DMS 273 (cell line): Measurements from ENCODE around the gene RNFT2.
"Not testable (repeated sequence)": the region's sequence is repeated elsewhere in the genome, so short reads cannot be mapped to it uniquely, and the experiment has no call there.

Experiments used
- DNase-seq: peaks from one replicate; lab custom pipeline; 2025; ENCODE audit not compliant: unreplicated experiment; lab: John Stamatoyannopoulos, UW

Gene RNFT2

DNA sequence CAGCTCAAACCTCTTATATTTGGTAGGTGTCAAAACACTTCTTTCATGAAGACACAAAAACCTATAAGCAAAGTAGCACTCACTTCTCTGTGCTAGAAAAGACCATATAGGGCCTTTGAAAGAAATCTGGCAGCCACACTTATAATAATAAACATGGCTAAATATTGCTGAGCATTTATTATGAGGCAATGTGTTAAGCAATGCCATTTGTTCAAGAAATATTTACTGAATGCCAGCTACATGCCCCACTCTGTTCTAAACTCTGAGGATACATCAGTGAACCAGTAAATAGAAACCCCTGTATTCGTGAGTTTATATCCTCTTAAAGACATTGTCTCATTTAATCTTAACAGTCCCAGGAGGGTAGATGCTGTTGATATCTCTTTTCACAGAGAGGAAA lies 52.0 kb downstream of the RNFT2 start:
- no peak for DNase-seq

DNA sequence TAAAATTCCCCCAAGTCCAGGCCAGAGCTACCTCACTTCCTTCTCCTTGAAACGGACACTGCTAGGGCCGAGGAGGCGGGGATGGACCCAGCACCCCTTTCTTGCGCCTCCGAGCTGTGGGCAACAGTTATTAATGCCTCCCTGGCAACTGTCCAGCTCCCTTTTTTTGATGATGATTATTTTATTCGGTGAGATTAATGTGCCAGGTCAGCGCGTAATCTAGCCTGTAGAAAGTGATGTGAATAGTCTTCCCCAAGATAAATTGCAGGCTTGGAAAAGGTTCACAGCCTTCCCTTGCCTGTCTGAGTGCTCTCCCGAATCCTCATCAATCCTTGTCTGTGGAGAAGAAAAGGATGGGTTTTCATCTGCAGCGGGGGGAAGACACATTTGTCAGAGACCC lies 54.3 kb downstream of the RNFT2 start:
- DNase-seq, result no peak

DNA sequence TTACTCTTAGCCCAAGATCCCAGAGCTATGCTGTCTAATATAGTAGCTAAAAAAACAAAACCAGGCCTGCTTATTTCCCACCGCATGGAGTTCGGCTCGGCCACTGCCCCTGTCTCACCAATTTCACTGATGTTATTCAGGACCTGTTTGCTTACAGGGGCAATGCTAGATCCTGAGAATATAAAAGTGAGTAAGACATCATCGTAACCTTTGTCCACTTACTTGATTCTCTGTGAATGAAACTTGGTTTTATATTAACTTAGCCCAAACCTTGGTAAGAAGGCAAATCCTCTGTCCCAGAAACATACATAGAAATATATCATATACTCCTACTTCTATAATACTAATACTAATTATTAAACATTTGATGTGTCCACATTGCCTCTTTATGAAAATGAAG lies 56.6 kb downstream of the RNFT2 start:
- no peak for DNase-seq

DNA sequence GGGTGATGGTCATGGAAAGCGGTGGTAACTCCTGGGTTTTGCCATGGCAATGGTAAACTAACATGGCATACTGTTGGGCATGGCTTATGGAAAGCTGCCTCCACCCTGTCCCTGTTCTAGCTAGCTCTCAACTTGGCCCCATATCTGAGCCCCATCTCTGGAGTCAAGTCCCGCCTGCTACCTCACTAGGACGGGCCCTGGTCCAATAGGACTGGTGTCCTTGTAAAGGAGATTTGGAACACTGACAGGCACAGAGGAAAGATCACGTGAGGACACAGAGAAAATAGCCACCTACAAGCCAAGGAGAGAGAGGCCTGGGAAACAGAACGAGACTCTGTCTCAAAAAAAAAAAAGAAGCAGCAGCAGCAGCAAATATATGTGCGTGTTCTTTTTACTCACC lies 59.8 kb downstream of the RNFT2 start:
- no peak for DNase-seq

DNA sequence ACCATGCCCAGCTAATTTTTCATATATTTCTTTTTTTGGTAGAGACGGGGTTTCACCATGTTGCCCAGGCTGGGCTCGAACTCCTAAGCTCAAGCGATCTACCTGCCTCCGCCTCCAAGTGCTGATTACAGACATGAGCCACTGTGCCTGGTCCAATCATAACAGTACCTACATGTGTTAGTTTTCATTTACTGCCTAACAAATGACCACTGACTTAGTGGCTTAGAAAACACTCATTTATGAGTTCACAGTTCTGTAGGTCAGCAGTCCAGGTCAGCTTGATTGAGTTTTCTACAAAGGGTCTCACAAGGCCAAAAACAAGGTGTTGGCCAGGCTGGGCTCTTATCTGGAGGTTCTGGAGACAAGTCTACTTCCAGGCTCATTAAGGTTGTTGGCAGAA lies 60.6 kb downstream of the RNFT2 start:
- DNase-seq, result no peak

DNA sequence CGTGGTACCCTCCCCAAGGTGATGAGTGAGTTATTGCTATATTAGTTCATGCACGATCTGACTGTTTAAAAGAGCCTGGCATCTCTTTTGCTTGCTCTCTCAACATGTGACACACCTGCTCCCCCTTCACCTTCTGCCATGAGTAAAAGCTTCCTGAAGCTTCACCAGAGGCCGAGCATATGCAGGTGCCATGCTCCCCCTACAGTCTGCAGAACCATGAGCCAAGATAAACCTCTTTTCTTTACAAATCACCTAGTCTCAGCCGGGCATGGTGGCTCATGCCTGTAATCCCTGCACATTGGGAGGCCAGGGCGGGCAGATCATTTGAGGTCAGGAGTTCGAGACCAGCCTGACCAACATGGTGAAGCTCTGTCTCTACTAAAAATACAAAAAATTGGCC lies 61.8 kb downstream of the RNFT2 start:
- DNase-seq, result no peak

DNA sequence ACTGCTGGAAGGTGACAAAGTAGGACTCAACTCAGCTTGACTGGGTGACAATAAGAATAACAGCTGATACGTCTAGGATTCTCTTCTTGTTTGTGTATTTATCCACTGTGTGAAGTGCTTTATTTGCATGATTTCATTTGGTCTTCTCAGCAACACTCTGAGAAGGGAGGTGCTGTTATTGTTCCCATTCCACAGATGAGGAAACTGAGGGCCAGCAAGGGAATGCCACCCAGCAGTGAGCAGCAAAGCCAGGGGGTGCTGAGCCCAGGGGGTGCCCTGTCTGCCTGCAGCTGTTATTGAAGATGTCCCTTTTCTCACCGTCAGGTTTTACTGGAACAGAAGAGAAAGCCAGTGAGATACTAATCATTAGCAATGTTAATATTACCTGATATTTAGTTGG lies 62.8 kb downstream of the RNFT2 start:
- DNase-seq, result no peak

DNA sequence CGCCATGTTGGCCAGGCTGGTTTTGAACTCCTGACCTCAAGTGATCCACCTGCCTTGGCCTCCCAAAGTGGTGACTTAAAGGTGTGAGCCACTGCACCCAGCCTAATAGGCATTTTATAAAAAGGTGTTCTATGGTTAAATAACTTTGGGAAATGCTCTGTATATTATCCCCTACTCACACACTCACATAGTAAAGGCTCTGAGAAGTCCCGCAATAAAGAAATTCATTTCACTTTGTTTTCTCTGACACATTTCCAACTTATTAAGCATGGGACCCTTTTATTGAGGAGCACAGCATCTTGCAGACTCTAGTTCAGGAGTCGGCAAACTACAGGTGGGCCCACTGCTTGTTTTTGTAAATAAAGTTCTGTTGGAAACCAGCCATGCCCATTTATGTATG lies 63.9 kb downstream of the RNFT2 start:
- DNase-seq, result no peak

DNA sequence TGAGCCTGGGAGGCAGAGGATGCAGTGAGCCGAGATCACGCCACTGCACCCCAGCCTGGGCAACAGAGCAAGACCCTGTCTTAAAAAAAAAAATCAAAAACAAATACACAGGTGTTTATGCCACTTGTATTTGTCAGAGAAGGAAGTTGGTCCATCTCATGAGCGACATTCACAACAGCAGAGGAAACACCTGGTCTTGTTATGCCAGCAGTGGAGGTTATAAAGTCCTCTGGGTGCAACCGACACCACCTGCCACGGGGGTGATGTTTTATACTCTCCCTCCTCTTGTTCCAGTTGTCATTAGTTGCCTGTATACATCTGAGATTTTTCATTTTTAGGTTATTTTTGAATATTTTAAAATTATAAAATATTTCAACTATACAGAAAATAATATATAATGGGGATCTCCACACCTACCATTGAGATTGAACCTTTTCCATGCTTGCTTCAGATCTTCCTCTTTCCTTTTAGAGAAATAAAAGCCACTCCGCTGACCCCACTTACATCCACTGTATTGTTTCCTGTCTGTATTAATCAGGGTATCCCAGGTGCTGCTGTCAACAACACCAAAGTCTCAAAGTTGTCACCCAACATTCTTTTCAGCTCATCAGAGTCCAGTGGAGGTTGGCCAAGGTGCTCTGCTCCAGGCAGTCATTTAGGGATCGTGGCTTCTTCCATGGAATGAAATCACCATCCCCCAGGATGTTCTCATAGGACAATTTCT lies 65.1 kb downstream of the RNFT2 start:
- no peak for DNase-seq

DNA sequence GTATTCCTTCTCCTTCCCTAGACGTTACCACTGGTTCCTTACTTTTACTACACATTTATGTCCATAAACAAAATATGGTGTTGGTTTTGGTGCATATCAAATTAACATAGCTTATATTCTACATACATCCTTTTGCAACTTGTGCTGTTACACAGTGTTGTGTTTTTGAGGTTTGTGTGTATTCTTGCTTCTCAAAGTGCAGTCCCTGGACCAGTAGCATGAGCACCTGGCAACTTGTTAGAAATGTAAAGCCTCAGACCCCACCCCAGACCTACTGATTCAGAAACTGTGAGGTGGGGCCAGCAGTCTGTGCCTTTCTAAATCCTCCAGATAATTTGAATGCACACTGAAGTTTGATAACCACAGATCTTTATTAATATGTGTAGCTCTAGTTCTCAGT lies 65.9 kb downstream of the RNFT2 start:
- no peak for DNase-seq

DNA sequence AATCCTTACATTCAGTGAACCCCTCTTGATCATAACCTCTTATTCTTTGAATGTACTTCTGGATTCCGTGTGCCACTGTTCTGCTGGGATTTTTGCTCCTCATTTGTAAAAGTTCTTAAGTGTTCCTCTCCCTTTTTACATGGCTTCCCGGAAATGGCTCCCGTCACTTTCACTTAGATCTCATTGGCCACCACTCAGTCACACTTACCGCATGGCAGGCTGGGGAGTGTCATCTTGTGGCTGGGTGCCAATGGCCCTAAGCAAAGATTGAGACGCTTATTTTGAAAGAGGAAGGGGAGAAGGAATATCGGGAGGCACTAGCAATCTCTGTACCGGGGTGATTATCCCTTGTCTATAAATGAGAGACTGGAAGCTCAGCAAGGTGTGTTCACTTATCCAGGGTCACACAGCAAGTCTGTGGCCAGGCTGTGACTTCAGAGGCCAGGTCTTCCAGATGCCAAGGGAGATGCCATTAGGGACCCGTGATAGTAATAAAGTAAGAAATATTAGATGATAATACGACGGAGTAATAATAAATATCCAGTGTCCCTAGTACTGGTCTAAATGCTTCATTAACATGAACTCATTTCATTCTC lies 68.8 kb downstream of the RNFT2 start:
- no peak for DNase-seq

DNA sequence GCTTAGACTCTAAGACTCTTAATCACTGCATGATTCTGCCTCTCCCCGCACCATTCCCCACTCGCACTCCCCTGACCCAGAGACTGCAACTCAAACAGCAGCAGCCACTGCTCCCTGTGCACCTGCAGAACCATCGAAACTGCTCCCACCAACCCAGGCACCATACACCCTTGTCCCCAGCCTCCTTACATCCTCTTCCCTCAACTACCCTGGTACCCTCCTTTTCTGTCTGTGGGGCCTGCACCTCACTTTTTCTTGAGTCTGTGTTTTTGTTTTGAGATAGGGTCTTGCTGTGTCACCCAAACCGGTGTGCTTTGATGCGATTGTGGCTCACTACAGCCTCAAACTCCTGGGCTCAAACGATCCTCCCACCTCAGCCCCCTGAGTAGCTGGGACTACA lies 69.4 kb downstream of the RNFT2 start:
- DNase-seq, result no peak

DNA sequence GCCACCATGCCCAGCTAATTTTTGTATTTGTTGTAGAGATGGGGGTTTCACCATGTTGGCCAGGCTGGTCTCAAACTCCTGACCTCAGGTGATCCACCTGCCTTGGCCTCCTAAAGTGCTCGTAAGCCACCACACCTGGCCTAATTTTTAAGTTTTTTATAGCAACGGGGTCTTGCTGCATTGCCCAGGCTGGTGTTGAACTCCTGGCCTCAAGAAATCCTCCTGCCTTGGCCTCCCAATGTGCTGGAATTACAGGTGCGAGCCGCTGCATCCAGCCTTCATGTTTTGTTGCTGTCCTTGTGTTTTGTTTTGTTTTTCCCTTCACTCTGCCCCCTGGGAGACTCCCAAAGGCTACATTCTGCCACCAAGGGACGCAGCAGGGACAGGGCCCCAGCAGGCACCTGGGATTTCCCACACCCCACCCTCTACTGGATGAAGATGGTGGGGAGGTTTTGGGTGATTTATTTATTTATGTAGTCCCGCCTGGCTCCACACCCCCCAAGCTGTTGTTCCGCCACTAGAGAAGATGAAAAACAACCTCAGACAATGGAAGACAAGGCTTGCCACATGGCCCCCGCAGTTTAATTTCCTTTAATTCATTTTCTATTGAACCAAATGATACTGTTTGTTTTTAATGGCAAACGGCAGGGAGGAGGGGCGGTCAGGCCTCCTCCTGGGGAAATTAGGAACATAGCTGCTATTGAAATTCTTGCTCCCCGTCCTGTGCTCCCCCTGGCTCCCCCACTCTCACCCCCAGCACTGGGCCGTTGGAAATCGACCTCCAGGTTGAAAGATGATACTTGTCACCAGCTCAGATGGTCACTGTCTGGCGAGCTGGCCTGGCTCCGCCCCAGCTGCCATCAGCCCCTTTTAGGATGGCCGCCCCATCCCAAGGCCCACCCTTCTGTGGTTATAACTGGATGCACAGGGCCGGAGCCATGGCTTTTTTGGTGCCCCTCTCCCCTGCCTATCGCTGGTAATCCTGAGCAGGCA lies 70.3 kb downstream of the RNFT2 start:
- no peak for DNase-seq

DNA sequence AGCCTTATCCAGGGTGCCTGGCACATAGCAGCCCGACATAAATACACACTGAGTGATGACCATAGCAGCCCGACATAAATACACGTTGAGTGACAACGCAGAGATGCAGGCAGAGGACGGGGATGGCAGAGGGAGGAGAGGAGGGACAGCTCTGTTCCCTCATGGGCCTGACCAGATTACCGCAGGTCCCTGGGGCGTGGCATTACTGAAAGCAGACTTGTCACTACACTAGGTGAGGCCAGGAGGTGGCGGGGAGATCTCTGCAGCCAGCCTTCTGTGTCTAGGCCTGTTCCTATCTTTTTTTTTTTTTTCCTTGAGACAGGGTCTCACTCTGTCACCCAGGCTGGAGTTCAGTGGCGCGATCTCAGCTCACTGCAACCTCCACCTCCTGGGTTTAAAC lies 74.1 kb downstream of the RNFT2 start:
- no peak for DNase-seq

DNA sequence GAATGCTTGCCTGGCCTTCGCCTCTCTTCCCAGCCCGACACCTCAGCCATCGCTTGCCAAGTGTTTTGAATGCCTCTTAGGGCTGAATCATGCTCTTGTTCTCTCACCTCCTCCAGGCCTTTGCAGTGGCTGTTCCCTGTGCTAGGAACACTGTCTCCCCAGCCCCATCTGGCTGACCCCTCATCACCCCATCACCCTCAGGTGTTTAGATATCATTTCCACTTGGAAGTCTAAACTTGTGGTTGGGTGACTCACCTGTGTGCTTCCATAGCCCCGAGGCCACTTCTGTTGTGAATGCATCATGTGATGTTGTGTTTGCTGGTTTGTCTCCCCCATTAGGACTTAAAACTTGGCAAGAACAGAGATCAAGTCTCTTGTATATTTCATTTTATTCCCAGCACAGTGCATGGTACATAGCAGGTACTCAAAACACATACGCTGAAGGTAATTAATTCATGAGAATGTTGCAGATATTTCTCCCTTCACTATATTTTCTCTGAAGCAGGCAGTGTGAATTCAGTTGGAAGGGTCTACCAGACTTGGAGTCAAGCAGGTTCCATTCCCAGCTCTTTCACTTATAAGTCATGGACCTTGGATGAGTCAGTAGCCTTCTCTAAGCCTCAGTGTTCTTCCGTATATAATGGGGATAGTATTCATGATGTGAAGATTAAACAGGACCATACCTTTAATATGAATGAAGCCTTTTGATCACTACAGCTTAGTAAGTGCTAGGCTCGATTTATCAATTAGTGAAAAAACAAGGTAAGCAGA lies 75.3 kb downstream of the RNFT2 start:
- no peak for DNase-seq

DNA sequence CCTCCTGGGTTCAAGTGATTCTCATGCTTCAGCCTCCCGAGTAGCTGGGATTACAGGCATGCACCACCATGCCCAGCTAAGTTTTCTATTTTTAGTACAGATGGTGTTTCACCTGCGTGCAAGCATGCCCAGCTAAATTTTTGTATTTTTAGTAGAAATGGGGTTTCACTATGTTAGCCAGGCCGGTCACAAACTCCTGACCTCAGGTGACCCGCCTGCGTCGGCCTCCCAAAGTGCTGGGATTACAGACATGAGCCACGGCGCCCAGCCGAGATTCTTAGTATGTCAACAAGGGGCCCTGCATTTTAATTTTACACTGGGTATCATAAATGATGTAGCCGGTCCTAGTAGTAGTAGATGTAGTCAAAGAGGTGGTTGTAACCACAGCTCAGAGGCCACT lies 76.7 kb downstream of the RNFT2 start:
- not testable (repeated sequence) for DNase-seq

DNA sequence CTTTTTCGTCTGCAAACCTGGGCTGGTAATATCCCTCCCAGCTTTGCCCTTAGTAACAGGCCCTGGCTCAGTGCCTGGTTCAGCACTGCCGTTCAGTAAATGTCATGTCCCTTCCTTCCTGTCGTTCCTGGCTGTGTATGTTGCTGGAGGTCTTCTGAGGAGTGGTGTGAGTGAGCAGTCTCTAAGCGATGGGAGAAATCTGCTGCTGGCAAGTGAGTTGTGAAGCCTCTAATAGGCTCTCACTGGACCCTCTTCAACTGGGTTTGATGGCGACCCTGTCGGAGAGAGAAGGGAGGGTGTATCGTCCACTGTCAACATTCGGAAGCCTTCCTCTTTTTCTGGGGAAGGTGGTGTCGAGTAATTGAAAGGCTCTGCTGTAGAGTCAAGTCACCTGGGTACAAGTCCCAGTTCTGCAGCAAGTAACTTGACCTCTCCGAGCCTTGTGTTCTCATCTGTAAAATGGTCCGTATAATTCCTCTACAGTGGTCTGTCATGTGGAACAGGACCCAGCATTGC lies 80.3 kb downstream of the RNFT2 start:
- DNase-seq, result peak; percentile 25

DNA sequence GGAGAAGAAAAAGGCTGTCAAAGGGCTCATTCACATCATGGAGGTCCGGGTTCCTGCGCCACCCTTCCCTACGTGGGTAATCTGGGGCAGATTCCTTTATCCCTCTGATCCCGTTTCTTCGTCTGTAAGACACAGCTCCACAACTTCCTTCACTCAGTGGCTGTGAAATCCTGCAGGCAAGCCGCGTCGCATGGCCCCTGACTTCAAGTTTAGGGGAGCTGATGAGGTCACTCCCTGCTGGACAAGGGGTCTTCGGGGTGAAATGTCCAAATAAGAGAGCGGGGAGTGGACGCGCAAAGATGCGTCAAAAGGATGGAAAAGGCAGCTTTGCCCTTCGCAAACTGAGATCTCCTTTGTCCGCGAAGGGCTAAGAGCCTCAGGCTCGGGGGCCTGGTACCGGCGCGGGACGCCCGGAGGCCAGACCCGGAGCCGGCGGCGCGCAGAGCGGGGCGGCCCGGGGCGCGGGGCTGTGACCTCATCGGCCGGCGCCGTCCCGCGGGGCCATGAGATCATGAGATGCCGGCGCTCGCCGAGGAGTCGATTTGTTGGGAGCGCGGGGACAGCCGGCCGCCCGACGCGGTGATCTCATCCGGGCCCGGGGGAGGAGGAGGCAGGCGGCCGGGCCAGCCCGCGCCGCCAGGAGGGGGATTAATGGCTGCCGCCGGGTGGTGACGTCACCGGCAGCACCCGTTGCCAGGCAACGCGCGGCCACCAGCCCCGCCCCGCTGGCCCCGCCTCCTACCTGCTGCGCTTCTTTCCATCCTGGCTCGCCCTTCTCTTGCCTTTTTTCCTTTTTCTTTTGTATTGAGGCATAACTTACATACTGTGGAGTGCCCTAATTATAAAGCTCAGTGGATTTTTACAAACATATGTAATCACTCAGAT lies 81.1 kb downstream of the RNFT2 start:
- DNase-seq, result peak; percentile 95

DNA sequence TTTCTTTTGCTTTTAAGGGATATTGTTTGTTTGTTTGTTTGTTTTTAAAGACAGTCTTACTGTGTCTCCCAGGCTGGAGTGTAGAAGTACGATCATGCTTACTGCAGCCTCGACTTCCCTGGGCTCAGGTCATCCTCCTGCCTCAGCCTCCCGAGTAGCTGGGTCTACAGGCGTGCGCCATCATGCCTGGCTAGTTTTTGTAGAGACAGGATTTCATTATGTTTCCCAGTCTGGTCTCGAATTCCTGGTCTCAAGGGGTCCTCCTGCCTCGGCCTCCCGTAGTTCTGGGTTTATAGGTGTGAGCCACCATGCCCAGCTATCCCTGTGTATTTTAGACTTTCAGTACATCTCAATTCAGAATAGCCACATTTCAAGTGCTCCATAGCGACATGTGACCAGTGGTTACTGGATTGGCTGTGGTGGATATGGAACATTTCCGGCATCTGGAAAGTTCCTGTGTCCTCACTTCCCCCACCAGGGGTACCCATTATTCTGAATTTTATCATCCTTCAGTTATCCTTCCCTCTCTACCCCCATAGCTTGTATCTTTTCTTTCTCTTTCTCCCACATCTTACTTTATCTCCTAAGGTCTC lies 82.0 kb downstream of the RNFT2 start:
- DNase-seq, result peak; percentile 51

DNA sequence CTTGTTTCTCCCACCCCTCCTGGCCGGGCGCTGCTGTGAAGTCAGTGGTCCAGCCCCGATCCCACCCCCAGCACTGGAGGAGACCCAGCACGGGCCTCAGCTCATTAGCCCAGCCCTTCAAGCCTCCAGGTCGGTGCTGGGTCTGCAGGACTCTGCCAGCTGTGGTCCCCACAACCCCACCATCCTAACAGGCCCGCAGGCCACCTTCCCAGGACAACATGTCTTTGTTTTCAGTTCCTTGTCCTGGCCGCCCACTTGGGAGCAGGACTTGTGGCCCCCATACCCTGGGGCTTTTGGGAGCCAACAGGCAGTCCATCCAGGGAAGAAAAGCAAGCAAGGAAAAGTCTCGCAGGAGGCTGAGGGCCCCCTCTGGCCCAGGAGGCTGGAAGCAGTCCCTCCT lies 83.2 kb downstream of the RNFT2 start:
- DNase-seq, result no peak
